Pancreas (tissue), 10 donors: ENCODE measurements around the gene DIP2B. TPM values are rescaled to one million over a fixed set of nuclear protein-coding genes. Genes with fewer than 3 reads are reported as not detected.

ENCODE experiments used
- ATAC-seq, 4 donors: fragments of 200-7000 bp; cut with Tn5 transposase; one replicate each; pipeline versions ENCODE4 v1.8.0 to v1.9.1; 2020; ENCODE audit warnings: mild to moderate bottlenecking in 4 of 4, moderate library complexity in 4 of 4
- DNase-seq, 6 donors: peaks; one replicate each; pipeline ENCODE4 v3.0.0-alpha.2; 2020
- FAIRE-seq: peaks from 2 replicates; lab custom pipeline; 2012; peaks lifted over from hg19 to GRCh38; lab: Jason Lieb, UNC
- H3K27ac ChIP-seq, 4 donors: fragments of 200-600 bp; sonication (generic); 1 replicate in 3 of 4; 2 replicates in 1 of 4; pipeline versions ENCODE4 v1.5.0 to v1.8.0; 2020
- H3K27me3 ChIP-seq, 4 donors: fragments of 200-600 bp; one replicate each; pipeline ENCODE4 v1.8.0; 2021
- H3K36me3 ChIP-seq, 3 donors: fragments of 200-600 bp; sonication (generic) in 1 of 3; one replicate each; pipeline versions ENCODE4 v1.5.0 to v1.8.0; 2020 to 2021
- H3K4me1 ChIP-seq, 3 donors: fragments of 200-600 bp; one replicate each; pipeline ENCODE4 v1.8.0; 2021
- H3K4me3 ChIP-seq, 4 donors: fragments of 200-600 bp; sonication (generic) in 2 of 4; one replicate each; pipeline versions ENCODE4 v1.5.0 to v1.8.0; 2020 to 2021
- H3K9me3 ChIP-seq, 4 donors: fragments of 200-600 bp; one replicate each; pipeline ENCODE4 v1.8.0; 2021
- WGBS, 2 donors: extraction: QIAGEN DNeasy Blood & Tissue Kit; methylation state at CpG; one replicate each; pipeline ENCODE4 v1.1.7; 2013; 5-methylcytosine and 5-hydroxymethylcytosine counted together
- intact Hi-C, 3 donors: fragments of 100-400 bp; cut with DNase I; formaldehyde crosslinking; loops; one replicate each; pipeline versions ENCODE4 v1.11.1 to v1.14.2; 2022
- polyA plus RNA-seq, 2 donors: library from polyadenylated mRNA; stranded (reverse); fragments of 200-250 nt; gene quantifications; one replicate each; pipeline ENCODE4 v1.2.3, GENCODE V29; 2013
- total RNA-seq, 6 donors: library from RNA; stranded (reverse); fragmentation: NEBNext Ultra II Directional in 4 of 6; extraction: Animal tissue kit (Norgen Biotek cat#: 25700) in 4 of 6; gene quantifications; one replicate each; pipeline versions ENCODE4 v1.2.1 to v1.2.4, GENCODE V29; 2021 to 2023
- TF ChIP-seq, protein P1 (sequence below), 4 donors: fragments of 200-600 bp; sonication (generic) in 3 of 4; IDR thresholded peaks; one replicate each; pipeline versions ENCODE4 v1.5.0 to v1.8.0; 2021; ENCODE audit warnings: antibody characterized with exemption in 4 of 4
- donor health status: healthy with polysubstance abuse.
- donor health status: DM: no; HTN: no; CAD: no; lungs with moderate emphysema.
- donor health status: DM: no; HTN: no; CAD: no.
- donor health status: control.
- donor health status: control.
- donor health status: Bipolar disorder and iron deficiency.
- donor health status: DM: yes; HTN: yes; CAD: no.
- donor health status: DM: no; HTN: no; CAD: no.
- donor health status: DM: no; HTN: no; CAD: no.
- donor health status: DM: yes; HTN: yes; CAD: no.

DIP2B gene
- total and polyA plus RNA-seq, 8 donors: 3.2 to 15.9 (median 9.2) TPM

DNA sequence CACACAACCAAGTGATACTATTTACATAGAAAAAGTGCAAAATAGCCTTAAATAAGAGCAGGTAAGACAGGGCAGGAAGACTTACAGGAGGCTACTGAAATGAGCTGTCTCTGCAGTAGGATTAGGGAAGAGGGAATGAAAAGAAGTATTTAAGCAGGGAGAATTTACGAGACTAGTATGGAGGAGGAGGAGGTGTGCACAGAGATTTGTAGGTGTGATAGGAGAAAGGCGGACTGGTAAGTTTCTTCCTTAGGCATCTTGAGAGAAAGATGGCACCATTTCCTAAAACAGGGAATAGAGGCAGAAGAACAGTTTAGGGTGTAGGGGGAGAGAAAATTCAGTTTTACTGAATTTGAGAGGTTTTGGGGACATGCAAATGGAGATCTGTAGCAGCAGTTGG, 25.7 kb downstream of the DIP2B start:
- ATAC-seq: no peak
- TF ChIP-seq, protein P1, sequence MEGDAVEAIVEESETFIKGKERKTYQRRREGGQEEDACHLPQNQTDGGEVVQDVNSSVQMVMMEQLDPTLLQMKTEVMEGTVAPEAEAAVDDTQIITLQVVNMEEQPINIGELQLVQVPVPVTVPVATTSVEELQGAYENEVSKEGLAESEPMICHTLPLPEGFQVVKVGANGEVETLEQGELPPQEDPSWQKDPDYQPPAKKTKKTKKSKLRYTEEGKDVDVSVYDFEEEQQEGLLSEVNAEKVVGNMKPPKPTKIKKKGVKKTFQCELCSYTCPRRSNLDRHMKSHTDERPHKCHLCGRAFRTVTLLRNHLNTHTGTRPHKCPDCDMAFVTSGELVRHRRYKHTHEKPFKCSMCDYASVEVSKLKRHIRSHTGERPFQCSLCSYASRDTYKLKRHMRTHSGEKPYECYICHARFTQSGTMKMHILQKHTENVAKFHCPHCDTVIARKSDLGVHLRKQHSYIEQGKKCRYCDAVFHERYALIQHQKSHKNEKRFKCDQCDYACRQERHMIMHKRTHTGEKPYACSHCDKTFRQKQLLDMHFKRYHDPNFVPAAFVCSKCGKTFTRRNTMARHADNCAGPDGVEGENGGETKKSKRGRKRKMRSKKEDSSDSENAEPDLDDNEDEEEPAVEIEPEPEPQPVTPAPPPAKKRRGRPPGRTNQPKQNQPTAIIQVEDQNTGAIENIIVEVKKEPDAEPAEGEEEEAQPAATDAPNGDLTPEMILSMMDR (IDR thresholded peaks at IDR 0.05): no peak
- Histone ChIP-seq H3K4me3 (no peak overlapping the region), H3K27ac (no peak overlapping the region), H3K9me3 (no peaks in the 10 kb centered on the region), H3K4me1 (peaks cover 37 to 50% (median 41%) of the 10 kb centered on the region in 3 donors), H3K27me3 (no peaks in the 10 kb centered on the region), H3K36me3 (no peaks in the 10 kb centered on the region)
- DNase-seq: no peak
- intact Hi-C loops: no loop called here
- 88 to 90% methylated on average over 2 of the region's 2 CpGs for WGBS, 2 donors
- no peak for FAIRE-seq

DNA sequence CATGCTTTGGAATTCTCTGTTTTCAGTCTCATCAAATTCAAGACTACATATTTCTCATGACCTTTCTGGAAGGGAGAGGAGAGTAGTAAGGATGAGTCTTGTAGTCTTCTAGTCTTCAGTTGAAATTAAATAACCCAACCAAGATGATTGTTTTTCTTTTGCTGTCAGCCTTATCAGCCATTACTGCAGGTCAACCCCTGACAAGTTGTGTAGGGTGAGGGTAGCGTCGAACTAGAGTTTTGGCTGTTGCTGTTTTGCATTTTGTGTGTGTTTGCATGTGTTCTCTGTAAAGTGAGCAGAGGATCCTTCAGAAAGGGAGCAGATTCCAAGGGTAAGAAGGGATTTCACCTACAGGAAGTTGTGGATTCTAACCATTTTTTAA, 28.4 kb downstream of the DIP2B start:
- Histone ChIP-seq H3K36me3 (no peaks in the 10 kb centered on the region), H3K27ac (peak overlapping the region; percentile 8 to 88 (median 46)), H3K4me3 (no peak overlapping the region), H3K9me3 (no peaks in the 10 kb centered on the region), H3K27me3 (no peaks in the 10 kb centered on the region), H3K4me1 (peaks cover 19 to 30% (median 28%) of the 10 kb centered on the region in 3 donors)
- intact Hi-C loops: no loop called here
- DNase-seq (no peak), ATAC-seq (peak in 2 of 4 donors; percentile 7 to 9), FAIRE-seq (no peak)
- TF ChIP-seq, protein P1 (IDR thresholded peaks at IDR 0.05): no peak
- WGBS, 2 donors: 24 to 43% methylated on average over 2 of the region's 2 CpGs

DNA sequence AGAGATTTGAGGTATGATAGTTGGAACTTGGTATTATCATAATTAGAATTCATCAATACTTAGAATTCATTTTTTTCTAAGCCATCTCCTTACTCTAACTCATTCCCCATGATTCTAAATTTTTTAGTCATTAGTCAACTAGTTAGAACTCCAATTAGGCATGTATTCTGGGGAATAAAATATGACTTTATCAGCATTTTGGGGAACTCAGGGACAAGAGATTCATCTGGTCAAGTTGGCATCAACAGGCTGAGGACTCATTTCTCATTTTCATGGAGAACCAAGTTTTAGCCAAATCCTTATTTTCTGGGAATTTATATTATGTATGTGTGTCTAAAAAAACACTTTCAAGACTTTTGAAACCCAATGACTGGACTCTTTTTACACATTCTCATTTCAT, 29.2 kb downstream of the DIP2B start:
- H3K9me3 ChIP-seq: no peaks in the 10 kb centered on the region
- intact Hi-C loops: no loop called here
- peaks cover 19 to 29% (median 28%) of the 10 kb centered on the region in 3 donors for H3K4me1 ChIP-seq
- TF ChIP-seq, protein P1 (IDR thresholded peaks at IDR 0.05): no peak
- peak overlapping the region in 2 of 4 donors; percentile 79 to 88 for H3K27ac ChIP-seq
- DNase-seq (no peak), ATAC-seq (no peak), FAIRE-seq (no peak)
- no peak overlapping the region for H3K4me3 ChIP-seq
- no peaks in the 10 kb centered on the region for H3K27me3 ChIP-seq
- H3K36me3 ChIP-seq: no peaks in the 10 kb centered on the region

DNA sequence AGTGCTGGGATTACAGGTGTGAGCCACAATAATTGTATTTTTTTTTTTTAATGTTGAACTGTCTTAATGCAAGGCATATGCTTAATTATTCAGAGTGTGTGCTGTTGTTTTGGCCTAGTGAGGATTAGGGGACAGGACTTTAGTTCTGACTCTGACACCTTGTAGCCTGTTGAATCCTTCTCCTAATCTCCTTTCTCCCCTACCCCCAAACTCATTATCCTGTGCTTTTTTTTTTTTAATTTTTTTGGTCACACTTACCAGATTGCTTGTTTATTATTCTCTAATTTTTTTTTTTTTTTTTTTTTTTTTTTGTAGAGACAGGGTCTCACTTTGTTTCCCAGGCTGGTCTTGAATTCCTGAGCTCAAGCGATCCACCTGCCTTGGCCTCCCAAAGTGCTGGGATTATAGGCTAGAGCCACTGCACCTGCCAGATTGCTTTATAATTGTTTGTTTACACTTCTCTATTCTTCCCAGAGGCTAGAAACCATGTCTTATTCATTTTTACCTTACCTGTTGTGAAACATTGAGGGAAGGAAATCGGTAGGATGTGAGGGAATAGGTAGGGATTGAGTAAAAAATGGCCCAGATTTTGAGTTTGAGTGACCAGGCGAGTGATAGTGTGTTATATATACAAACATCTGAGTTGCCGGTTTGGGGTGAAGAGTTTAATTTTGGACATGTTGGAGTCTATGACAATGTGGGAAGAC, 32.2 kb downstream of the DIP2B start:
- DNase-seq (no peak), FAIRE-seq (no peak), ATAC-seq (no peak)
- Histone ChIP-seq H3K27me3 (no peaks in the 10 kb centered on the region), H3K36me3 (no peaks in the 10 kb centered on the region), H3K27ac (no peak overlapping the region), H3K4me3 (no peak overlapping the region), H3K4me1 (peaks cover 19 to 28% (median 22%) of the 10 kb centered on the region in 3 donors), H3K9me3 (no peaks in the 10 kb centered on the region)
- 57 to 62% methylated on average over 4 of the region's 4 CpGs for WGBS, 2 donors
- TF ChIP-seq, protein P1 (IDR thresholded peaks at IDR 0.05): no peak
- intact Hi-C loops: no loop called here

DNA sequence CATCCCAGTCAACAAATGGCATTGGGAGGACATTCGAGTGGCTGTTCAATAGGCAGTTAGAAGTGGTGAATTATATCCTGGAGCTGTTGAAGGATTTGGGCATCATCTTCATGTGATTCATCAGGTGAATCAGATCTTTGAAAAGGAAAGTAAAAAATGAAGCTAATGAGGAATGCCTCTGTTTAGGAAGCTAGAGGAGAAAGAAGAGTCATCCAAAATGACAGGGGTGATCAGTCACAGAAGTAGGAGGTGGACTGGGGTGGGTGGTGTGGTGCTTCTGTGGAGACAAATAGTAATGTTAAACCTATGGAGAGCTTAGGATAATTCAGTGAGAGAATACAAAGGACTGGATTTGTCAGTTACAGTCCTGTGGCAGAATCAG, 32.7 kb downstream of the DIP2B start:
- no peak for FAIRE-seq
- no peak overlapping the region for H3K4me3 ChIP-seq
- H3K27me3 ChIP-seq: no peaks in the 10 kb centered on the region
- H3K4me1 ChIP-seq: peaks cover 13 to 27% (median 22%) of the 10 kb centered on the region in 3 donors
- no peak overlapping the region for H3K27ac ChIP-seq
- intact Hi-C loops: no loop called here
- TF ChIP-seq, protein P1 (IDR thresholded peaks at IDR 0.05): no peak
- no peak for ATAC-seq
- H3K36me3 ChIP-seq: no peaks in the 10 kb centered on the region
- H3K9me3 ChIP-seq: no peaks in the 10 kb centered on the region
- WGBS, 2 donors: 83 to 91% methylated on average over 1 of the region's 1 CpG
- no peak for DNase-seq
